Nephron progenitor cell (in vitro differentiated cells): Measurements from ENCODE around the gene BAHCC1.
"Not testable (repeated sequence)": the region's sequence is repeated elsewhere in the genome, so short reads cannot be mapped to it uniquely, and the experiment has no call there.

ENCODE experiments used
- DNase-seq: peaks from one replicate; pipeline ENCODE4 v3.0.0; 2021
- H3K27ac Mint-ChIP-seq: 2 replicates; pipeline ENCODE4 v1.8.0; 2021; ENCODE audit warnings: mild to moderate bottlenecking, moderate library complexity, mixed read lengths
- H3K27me3 Mint-ChIP-seq: 2 replicates; pipeline ENCODE4 v1.8.0; 2021; ENCODE audit warnings: mild to moderate bottlenecking, low read depth, mixed read lengths; ENCODE audit not compliant: poor library complexity
- H3K36me3 Mint-ChIP-seq: 2 replicates; pipeline ENCODE4 v1.8.0; 2021; ENCODE audit warnings: low read depth, mixed read lengths
- H3K4me1 Mint-ChIP-seq: 2 replicates; pipeline ENCODE4 v1.8.0; 2021; ENCODE audit warnings: mixed read lengths
- H3K4me3 Mint-ChIP-seq: 2 replicates; pipeline ENCODE4 v1.8.0; 2021; ENCODE audit warnings: mild to moderate bottlenecking, moderate library complexity, mixed read lengths
- H3K9me3 Mint-ChIP-seq: 2 replicates; pipeline ENCODE4 v1.8.0; 2021; ENCODE audit warnings: mild to moderate bottlenecking, moderate library complexity, mixed read lengths
- CTCF ChIP-seq: fragments of 200-600 bp; sonication (generic); IDR thresholded peaks from 2 replicates; pipeline ENCODE4 v1.5.0; 2021; ENCODE audit warnings: antibody characterized with exemption

Gene BAHCC1

GRCh38 chr17:81354954-81355347 is 40.3 kb upstream of the BAHCC1 start:
- no peak overlapping the region for H3K27ac Mint-ChIP-seq
- no peak for DNase-seq
- no peak for TF ChIP-seq CTCF
- peaks cover 19% of the 10 kb centered on the region for H3K9me3 Mint-ChIP-seq
- H3K4me1 Mint-ChIP-seq, result peaks cover 37% of the 10 kb centered on the region
- H3K36me3 Mint-ChIP-seq, result no peaks in the 10 kb centered on the region
- H3K27me3 Mint-ChIP-seq, result peaks cover 18% of the 10 kb centered on the region
- no peak overlapping the region for H3K4me3 Mint-ChIP-seq

DNA sequence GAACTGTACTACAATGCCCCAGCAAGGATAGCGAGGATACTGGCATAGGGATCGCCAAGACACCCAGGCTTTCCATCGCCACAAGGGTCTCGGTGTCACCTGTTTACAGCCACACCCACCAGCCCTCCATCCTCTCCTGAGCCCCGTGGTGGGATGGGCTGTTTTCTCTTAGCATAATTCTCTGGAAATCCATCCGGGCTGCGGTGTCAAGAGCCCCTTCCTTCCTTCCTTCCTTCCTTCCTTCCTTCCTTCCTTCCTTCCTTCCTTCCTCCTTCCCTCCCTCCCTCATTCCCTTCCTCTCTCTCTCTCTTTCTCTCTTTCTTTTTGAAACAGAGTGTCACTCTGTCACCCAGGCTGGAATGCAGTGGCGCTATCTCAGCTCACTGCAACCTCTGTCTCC is 36.0 kb upstream of the BAHCC1 start:
- Mint-ChIP-seq H3K4me3 (no peak overlapping the region), H3K27me3 (peaks cover 30% of the 10 kb centered on the region), H3K36me3 (no peaks in the 10 kb centered on the region), H3K4me1 (peaks cover 46% of the 10 kb centered on the region), H3K27ac (no peak overlapping the region), H3K9me3 (peaks cover 16% of the 10 kb centered on the region)
- no peak for DNase-seq
- no peak for TF ChIP-seq CTCF

DNA sequence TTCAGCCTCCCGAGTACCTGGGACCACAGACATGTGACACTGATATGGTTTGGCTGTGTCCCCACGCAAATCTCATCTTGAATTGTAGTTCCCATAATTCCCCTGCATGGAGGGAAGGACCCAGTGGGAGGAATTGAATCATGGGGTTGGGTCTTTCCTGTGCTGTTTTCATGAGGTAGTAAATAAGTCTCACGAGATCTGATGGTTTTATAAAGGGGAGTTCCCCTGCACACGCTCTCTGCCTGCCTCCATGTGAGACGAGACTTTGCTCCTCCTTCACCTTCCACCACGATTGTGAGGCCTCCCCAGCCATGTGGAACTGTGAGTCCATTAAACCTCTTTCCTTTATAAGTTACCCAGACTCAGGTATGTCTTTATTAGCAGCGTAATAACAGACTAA is 33.3 kb upstream of the BAHCC1 start:
- H3K36me3 Mint-ChIP-seq, H3K27ac Mint-ChIP-seq, H3K4me3 Mint-ChIP-seq, DNase-seq, H3K9me3 Mint-ChIP-seq: not testable (repeated sequence)
- Mint-ChIP-seq H3K4me1 (peaks cover 52% of the 10 kb centered on the region), H3K27me3 (peaks cover 21% of the 10 kb centered on the region)

DNA sequence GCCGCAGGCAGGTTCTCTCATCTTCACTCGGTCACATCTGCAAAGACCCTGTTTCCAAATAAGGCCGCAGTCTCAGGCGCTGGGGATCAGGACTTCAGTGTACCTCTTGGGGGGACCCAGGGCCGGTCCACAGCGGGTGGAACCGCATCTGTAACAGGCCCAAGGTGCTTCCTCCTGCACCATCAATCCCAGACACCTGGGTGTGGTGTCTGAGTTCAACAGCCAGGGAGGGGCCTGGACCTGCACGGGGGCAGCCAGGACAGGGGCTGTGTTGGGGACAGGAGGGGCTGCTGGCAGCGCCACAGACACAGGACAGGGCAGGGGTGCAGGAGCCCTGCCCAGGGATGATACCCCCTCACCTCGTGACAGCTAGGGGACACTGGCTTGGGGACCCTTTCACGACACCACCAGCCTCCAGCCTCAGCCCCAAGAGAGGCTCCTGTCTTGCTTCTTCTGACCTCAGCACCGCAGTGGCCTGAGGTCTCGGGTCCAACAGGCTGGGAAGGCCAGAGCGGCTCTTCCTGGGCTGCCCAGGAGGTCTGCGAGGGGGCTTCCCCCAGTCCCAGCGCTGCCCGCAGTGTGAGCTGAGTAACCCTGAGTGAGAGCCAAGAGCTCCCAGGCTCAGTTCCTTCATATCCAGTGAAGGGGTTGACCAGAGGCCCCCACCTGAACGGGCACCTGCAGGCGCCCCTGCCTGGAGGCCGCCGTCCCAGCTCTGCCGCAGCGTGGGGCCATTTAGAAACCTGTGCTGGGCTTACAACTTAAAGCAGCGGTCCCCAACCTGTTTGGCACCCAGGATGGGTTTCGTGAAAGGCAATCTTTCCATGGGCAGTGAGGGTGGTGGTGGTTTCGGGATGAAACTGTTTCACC is 30.7 kb upstream of the BAHCC1 start:
- Mint-ChIP-seq H3K27me3 (peaks cover 22% of the 10 kb centered on the region), H3K36me3 (no peaks in the 10 kb centered on the region), H3K27ac (no peak overlapping the region), H3K4me1 (peaks cover 40% of the 10 kb centered on the region), H3K4me3 (peak overlapping the region; percentile 60), H3K9me3 (peaks cover 5% of the 10 kb centered on the region)
- no peak for TF ChIP-seq CTCF
- DNase-seq, result no peak

- H3K4me3 Mint-ChIP-seq, result peak overlapping the region; percentile 60
- DNase-seq, result peak; percentile 65
- H3K27me3 Mint-ChIP-seq, result peaks cover 23% of the 10 kb centered on the region
- H3K36me3 Mint-ChIP-seq, result no peaks in the 10 kb centered on the region
- no peak overlapping the region for H3K27ac Mint-ChIP-seq
- H3K4me1 Mint-ChIP-seq, result peaks cover 40% of the 10 kb centered on the region
- H3K9me3 Mint-ChIP-seq, result peaks cover 5% of the 10 kb centered on the region
- TF ChIP-seq CTCF, result no peak
Observed at GRCh38 chr17:81365148-81365600, 30.1 kb upstream of the BAHCC1 start.

DNA sequence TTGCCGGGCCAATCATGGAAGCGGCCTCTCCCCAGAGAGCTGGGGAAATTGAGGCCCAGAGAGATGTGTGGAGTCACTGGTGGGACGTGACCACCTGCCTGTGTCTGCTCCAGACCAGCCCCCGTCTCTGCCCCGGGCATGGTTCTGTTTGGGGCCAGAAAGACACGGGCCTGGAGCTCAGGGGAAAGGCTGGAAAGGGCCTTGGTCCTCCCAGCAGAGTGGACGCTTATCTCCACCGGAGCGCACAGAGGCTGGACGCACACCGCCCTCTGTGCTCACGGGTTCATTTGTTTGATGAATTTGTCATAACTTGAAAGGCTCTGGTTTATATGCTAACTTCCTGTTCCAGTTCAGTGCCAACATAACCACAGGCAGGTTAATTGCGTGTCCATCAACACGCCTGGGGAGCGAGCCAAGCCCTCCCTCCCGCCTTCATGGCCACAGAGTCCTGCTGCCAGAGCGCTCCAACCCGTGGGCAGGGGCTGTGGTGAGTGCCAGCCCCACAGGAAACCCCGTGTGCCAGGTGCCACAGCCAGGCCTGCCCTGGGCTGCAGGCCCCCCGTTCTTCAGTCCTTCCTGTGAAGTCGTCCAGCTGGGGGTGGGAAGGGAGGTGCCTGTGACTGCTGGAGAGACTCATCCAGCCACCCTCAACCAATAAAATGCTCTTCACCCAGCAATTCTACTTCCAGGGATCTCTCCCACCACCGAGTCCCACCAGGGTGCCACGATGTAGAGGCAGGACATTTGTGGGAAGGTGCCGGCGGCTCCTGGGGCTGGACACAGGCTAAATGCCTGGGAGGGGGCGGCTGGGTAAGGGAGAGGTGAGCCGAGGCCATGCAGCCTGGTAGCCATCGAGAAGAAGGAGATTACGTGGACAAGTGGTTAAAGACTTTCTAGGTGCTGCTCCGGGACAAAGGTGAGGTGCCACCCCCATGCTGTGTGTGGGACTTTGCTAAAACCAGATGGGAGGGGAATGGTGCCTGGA is 29.4 kb upstream of the BAHCC1 start:
- H3K4me1 Mint-ChIP-seq, result peaks cover 36% of the 10 kb centered on the region
- peak overlapping the region; percentile 60 for H3K4me3 Mint-ChIP-seq

More for the DNA sequence above, 29.4 kb upstream of the BAHCC1 start:
- Mint-ChIP-seq H3K9me3 (peaks cover 5% of the 10 kb centered on the region), H3K27ac (no peak overlapping the region), H3K36me3 (no peaks in the 10 kb centered on the region), H3K27me3 (peaks cover 23% of the 10 kb centered on the region)
- no peak for TF ChIP-seq CTCF
- no peak for DNase-seq
